ENCODE results near the gene SLC4A1AP. TPM values are rescaled to one million over a fixed set of nuclear protein-coding genes. Genes with fewer than 3 reads are reported as not detected.
"Not testable (repeated sequence)": the region's sequence is repeated elsewhere in the genome, so short reads cannot be mapped to it uniquely, and the experiment has no call there.

Gene SLC4A1AP
- total RNA-seq, 1 donor from 2014 or later = 19.1 TPM

GRCh38 chr2:27624943-27625342 is 38.7 kb upstream of the SLC4A1AP start:
- H3K4me1 Mint-ChIP-seq = peaks cover 30% of the 10 kb centered on the region
- DNase-seq (ENCODE audit: low spot score in 2 of 2, unreplicated experiment in 2 of 2) = no peak
- peaks cover 21% of the 10 kb centered on the region for H3K36me3 Mint-ChIP-seq
- TF ChIP-seq CTCF (IDR thresholded peaks at IDR 0.05; ENCODE audit: unreplicated experiment) = no peak
- no peaks in the 10 kb centered on the region for H3K27me3 Mint-ChIP-seq (ENCODE audit: low read depth)
- no peaks in the 10 kb centered on the region for H3K9me3 Mint-ChIP-seq
- peak overlapping the region; percentile 7 for H3K27ac Mint-ChIP-seq
- no peak overlapping the region for H3K4me3 Mint-ChIP-seq

- H3K9me3 Mint-ChIP-seq; DNase-seq (ENCODE audit: low spot score in 2 of 2, unreplicated experiment in 2 of 2); H3K4me3 Mint-ChIP-seq; H3K27me3 Mint-ChIP-seq (ENCODE audit: low read depth): not testable (repeated sequence)
- Mint-ChIP-seq H3K27ac (peak overlapping the region; percentile 22), H3K4me1 (peaks cover 30% of the 10 kb centered on the region), H3K36me3 (peaks cover 15% of the 10 kb centered on the region)
Measured at GRCh38 chr2:27626323-27626722, 37.4 kb upstream of the SLC4A1AP start.

- peaks cover 28% of the 10 kb centered on the region for H3K4me1 Mint-ChIP-seq
- DNase-seq (ENCODE audit: low spot score in 2 of 2, unreplicated experiment in 2 of 2); H3K4me3 Mint-ChIP-seq; H3K36me3 Mint-ChIP-seq; H3K27ac Mint-ChIP-seq; H3K9me3 Mint-ChIP-seq; H3K27me3 Mint-ChIP-seq (ENCODE audit: low read depth): not testable (repeated sequence)
Measured at GRCh38 chr2:27626921-27627320, 36.8 kb upstream of the SLC4A1AP start.

- peaks cover 16% of the 10 kb centered on the region for H3K36me3 Mint-ChIP-seq
- DNase-seq (ENCODE audit: low spot score in 2 of 2, unreplicated experiment in 2 of 2) = no peak
- no peak overlapping the region for H3K27ac Mint-ChIP-seq
- H3K27me3 Mint-ChIP-seq (ENCODE audit: low read depth) = no peaks in the 10 kb centered on the region
- peaks cover 16% of the 10 kb centered on the region for H3K4me1 Mint-ChIP-seq
- no peaks in the 10 kb centered on the region for H3K9me3 Mint-ChIP-seq
- no peak overlapping the region for H3K4me3 Mint-ChIP-seq
- no peak for TF ChIP-seq CTCF (IDR thresholded peaks at IDR 0.05; ENCODE audit: unreplicated experiment)
Measured at GRCh38 chr2:27627963-27628766, 35.5 kb upstream of the SLC4A1AP start.

GRCh38 chr2:27628767-27629709 is 34.7 kb upstream of the SLC4A1AP start, which contains the start of the genes CCDC121 and GPN1:
Gene CCDC121 (minus strand): TSS chr2:27629012. CDS start chr2:27627799, 1,213 bp downstream.
Gene GPN1 (plus strand): TSS chr2:27629050. CDS start chr2:27629059, 9 bp downstream.
- H3K4me1 Mint-ChIP-seq = peaks cover 13% of the 10 kb centered on the region
- no peak for TF ChIP-seq CTCF (IDR thresholded peaks at IDR 0.05; ENCODE audit: unreplicated experiment)
- peaks cover 17% of the 10 kb centered on the region for H3K36me3 Mint-ChIP-seq
- no peak within 1 kb of the TSS for H3K4me3 Mint-ChIP-seq
- no peaks in the 10 kb centered on the region for H3K9me3 Mint-ChIP-seq
- H3K27me3 Mint-ChIP-seq (ENCODE audit: low read depth) = no peaks in the 10 kb centered on the region
- no peak within 1 kb of the TSS for H3K27ac Mint-ChIP-seq
- peak; percentile 53 to 78 for DNase-seq (ENCODE audit: low spot score in 2 of 2, unreplicated experiment in 2 of 2)

GRCh38 chr2:27630257-27630656 is 33.4 kb upstream of the SLC4A1AP start:
- H3K27me3 Mint-ChIP-seq (ENCODE audit: low read depth); DNase-seq (ENCODE audit: low spot score in 2 of 2, unreplicated experiment in 2 of 2); H3K27ac Mint-ChIP-seq; H3K4me3 Mint-ChIP-seq; H3K9me3 Mint-ChIP-seq: not testable (repeated sequence)
- Mint-ChIP-seq H3K4me1 (peaks cover 13% of the 10 kb centered on the region), H3K36me3 (peaks cover 20% of the 10 kb centered on the region)

GRCh38 chr2:27634291-27634690 is 29.4 kb upstream of the SLC4A1AP start:
- TF ChIP-seq CTCF (IDR thresholded peaks at IDR 0.05; ENCODE audit: unreplicated experiment) = no peak
- Mint-ChIP-seq H3K27ac (no peak overlapping the region), H3K4me1 (no peaks in the 10 kb centered on the region), H3K27me3 (ENCODE audit: low read depth) (no peaks in the 10 kb centered on the region), H3K36me3 (peaks cover 40% of the 10 kb centered on the region), H3K4me3 (no peak overlapping the region), H3K9me3 (no peaks in the 10 kb centered on the region)
- no peak for DNase-seq (ENCODE audit: low spot score in 2 of 2, unreplicated experiment in 2 of 2)

Measured in mesothelial cell of epicardium (in vitro differentiated cells).